ENCODE measurements around the gene NOD2.

The NOD2 gene

GRCh38 chr16:50670476-50670875 lies 22.9 kb upstream of the NOD2 start:
- DNase-seq (ENCODE audit: low read depth), result no peak
- no peak overlapping the region for H3K4me3 ChIP-seq (ENCODE audit: low read depth, low read length)
- no peak for TF ChIP-seq CTCF (IDR thresholded peaks at IDR 0.05; ENCODE audit: insufficient read depth, low read depth, low read length, missing control alignments)

GRCh38 chr16:50671644-50672260 lies 21.7 kb upstream of the NOD2 start:
- H3K4me3 ChIP-seq (ENCODE audit: low read depth, low read length), result no peak overlapping the region
- peak; percentile 60 for DNase-seq (ENCODE audit: low read depth)
- peak; percentile 58 for TF ChIP-seq CTCF (IDR thresholded peaks at IDR 0.05; ENCODE audit: insufficient read depth, low read depth, low read length, missing control alignments)

- no peak overlapping the region for H3K4me3 ChIP-seq (ENCODE audit: low read depth, low read length)
- no peak for TF ChIP-seq CTCF (IDR thresholded peaks at IDR 0.05; ENCODE audit: insufficient read depth, low read depth, low read length, missing control alignments)
- DNase-seq (ENCODE audit: low read depth), result no peak
Observed at GRCh38 chr16:50673496-50674275, 19.7 kb upstream of the NOD2 start.

GRCh38 chr16:50674831-50675230 lies 18.6 kb upstream of the NOD2 start:
- no peak for DNase-seq (ENCODE audit: low read depth)
- TF ChIP-seq CTCF (IDR thresholded peaks at IDR 0.05; ENCODE audit: insufficient read depth, low read depth, low read length, missing control alignments), result no peak
- no peak overlapping the region for H3K4me3 ChIP-seq (ENCODE audit: low read depth, low read length)

GRCh38 chr16:50675686-50676610 lies 17.5 kb upstream of the NOD2 start:
- no peak overlapping the region for H3K4me3 ChIP-seq (ENCODE audit: low read depth, low read length)
- no peak for TF ChIP-seq CTCF (IDR thresholded peaks at IDR 0.05; ENCODE audit: insufficient read depth, low read depth, low read length, missing control alignments)
- DNase-seq (ENCODE audit: low read depth), result no peak

- DNase-seq (ENCODE audit: low read depth), result no peak
- TF ChIP-seq CTCF (IDR thresholded peaks at IDR 0.05; ENCODE audit: insufficient read depth, low read depth, low read length, missing control alignments), result no peak
- H3K4me3 ChIP-seq (ENCODE audit: low read depth, low read length), result no peak overlapping the region
Observed at GRCh38 chr16:50676684-50677225, 16.7 kb upstream of the NOD2 start.
